K562 (cell line): Measurements from ENCODE around the gene CCDC187.

Experiments used
- BMI1 ChIP-seq: fragments of 150-350 bp; IDR thresholded peaks from 2 replicates; pipeline ENCODE4 v1.6.1; 2014; ENCODE audit warnings: low read length
- ELF1 ChIP-seq: fragments of 200-800 bp; sonication (Bioruptor generic); IDR thresholded peaks from 2 replicates; pipeline ENCODE4 v1.6.1; 2016; ENCODE audit warnings: missing genetic modification characterization, missing compliant biosample characterization
- FOXP4 ChIP-seq: sonication (generic); formaldehyde crosslinking; IDR thresholded peaks from 2 replicates; pipeline ENCODE4 v1.8.0; 2022; ENCODE audit warnings: mild to moderate bottlenecking, missing genetic modification reagents, borderline replicate concordance
- HDAC6 ChIP-seq: IDR thresholded peaks from 2 replicates; pipeline ENCODE4 v1.6.1; 2012; ENCODE audit warnings: low read depth, mild to moderate bottlenecking, control low read depth, inconsistent platforms, low read length, moderate library complexity
- POLR2A ChIP-seq: fragments of 450-650 bp; conservative IDR thresholded peaks from 2 replicates; pipeline ENCODE4 v1.6.1; 2016
- SMARCE1 ChIP-seq: fragments of 450-650 bp; IDR thresholded peaks from 2 replicates; pipeline ENCODE4 v1.7.1; 2016; ENCODE audit warnings: mild to moderate bottlenecking
- SP1 ChIP-seq: sonication (generic); formaldehyde crosslinking; IDR thresholded peaks from 2 replicates; pipeline ENCODE4 v1.8.1; 2022; ENCODE audit warnings: mild to moderate bottlenecking, missing genetic modification reagents
- SUPT5H ChIP-seq: fragments of 450-650 bp; IDR thresholded peaks from 2 replicates; pipeline ENCODE4 v1.6.1; 2016
- ZFP91 ChIP-seq: sonication (generic); formaldehyde crosslinking; IDR thresholded peaks from 2 replicates; pipeline ENCODE4 v1.8.0; 2022; ENCODE audit warnings: mild to moderate bottlenecking, missing genetic modification reagents
- ZNF449 ChIP-seq: fragments of 250-450 bp; sonication (Bioruptor Pico); IDR thresholded peaks from 2 replicates; pipeline ENCODE4 v1.8.0; 2022; ENCODE audit warnings: moderate library complexity, mild to moderate bottlenecking, inconsistent platforms
- TF ChIP-seq, protein P1 (sequence below): IDR thresholded peaks from 3 replicates; pipeline ENCODE4 v1.6.1; 2011; ENCODE audit warnings: borderline replicate concordance, mild to moderate bottlenecking, moderate library complexity; ENCODE audit not compliant: insufficient read length; ENCODE audit errors: extremely low read depth
- TF ChIP-seq, protein P2 (sequence below), 2 experiments: IDR thresholded peaks in 1 of 2; conservative IDR thresholded peaks in 1 of 2; 2 replicates each; pipeline ENCODE4 v1.6.1; 2016; ENCODE audit warnings: low read depth in 2 of 2, mild to moderate bottlenecking in 1 of 2, missing compliant biosample characterization in 1 of 2, missing genetic modification characterization in 1 of 2, moderate library complexity in 1 of 2

- TF ChIP-seq ZNF449 (CRISPR knock-in tag) (no peak), ZFP91 (CRISPR knock-in tag) (no peak), SUPT5H (no peak), HDAC6 (no peak), SP1 (CRISPR knock-in tag) (no peak), SMARCE1 (no peak), POLR2A (no peak), ELF1 (tag) (no peak), BMI1 (no peak), FOXP4 (no peak)
- TF ChIP-seq, protein P1, sequence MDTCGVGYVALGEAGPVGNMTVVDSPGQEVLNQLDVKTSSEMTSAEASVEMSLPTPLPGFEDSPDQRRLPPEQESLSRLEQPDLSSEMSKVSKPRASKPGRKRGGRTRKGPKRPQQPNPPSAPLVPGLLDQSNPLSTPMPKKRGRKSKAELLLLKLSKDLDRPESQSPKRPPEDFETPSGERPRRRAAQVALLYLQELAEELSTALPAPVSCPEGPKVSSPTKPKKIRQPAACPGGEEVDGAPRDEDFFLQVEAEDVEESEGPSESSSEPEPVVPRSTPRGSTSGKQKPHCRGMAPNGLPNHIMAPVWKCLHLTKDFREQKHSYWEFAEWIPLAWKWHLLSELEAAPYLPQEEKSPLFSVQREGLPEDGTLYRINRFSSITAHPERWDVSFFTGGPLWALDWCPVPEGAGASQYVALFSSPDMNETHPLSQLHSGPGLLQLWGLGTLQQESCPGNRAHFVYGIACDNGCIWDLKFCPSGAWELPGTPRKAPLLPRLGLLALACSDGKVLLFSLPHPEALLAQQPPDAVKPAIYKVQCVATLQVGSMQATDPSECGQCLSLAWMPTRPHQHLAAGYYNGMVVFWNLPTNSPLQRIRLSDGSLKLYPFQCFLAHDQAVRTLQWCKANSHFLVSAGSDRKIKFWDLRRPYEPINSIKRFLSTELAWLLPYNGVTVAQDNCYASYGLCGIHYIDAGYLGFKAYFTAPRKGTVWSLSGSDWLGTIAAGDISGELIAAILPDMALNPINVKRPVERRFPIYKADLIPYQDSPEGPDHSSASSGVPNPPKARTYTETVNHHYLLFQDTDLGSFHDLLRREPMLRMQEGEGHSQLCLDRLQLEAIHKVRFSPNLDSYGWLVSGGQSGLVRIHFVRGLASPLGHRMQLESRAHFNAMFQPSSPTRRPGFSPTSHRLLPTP = no peak
- TF ChIP-seq, protein P2, sequence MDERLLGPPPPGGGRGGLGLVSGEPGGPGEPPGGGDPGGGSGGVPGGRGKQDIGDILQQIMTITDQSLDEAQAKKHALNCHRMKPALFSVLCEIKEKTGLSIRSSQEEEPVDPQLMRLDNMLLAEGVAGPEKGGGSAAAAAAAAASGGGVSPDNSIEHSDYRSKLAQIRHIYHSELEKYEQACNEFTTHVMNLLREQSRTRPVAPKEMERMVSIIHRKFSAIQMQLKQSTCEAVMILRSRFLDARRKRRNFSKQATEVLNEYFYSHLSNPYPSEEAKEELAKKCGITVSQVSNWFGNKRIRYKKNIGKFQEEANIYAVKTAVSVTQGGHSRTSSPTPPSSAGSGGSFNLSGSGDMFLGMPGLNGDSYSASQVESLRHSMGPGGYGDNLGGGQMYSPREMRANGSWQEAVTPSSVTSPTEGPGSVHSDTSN (CRISPR knock-in tag; IDR thresholded peaks at IDR 0.05; ENCODE audit: low read depth) = no peak
- TF ChIP-seq, protein P2 (tag; conservative IDR thresholded peaks at IDR 0.05; ENCODE audit: low read depth) = no peak
Measured at GRCh38 chr9:136311051-136312008, 7.4 kb upstream of the CCDC187 start.
